WERI-Rb-1 (cell line): ENCODE data around the gene ITPR1.

Experiments
- DNase-seq: peaks from one replicate; pipeline ENCODE4 v3.0.0-alpha.2; 2020
- H3K27ac ChIP-seq: fragments of 250-450 bp; sonication (Bioruptor Pico); 2 replicates; pipeline ENCODE4 v1.5.1; 2020; ENCODE audit warnings: mild to moderate bottlenecking, moderate library complexity
- H3K27me3 ChIP-seq: fragments of 250-450 bp; sonication (Bioruptor Pico); 2 replicates; pipeline ENCODE4 v1.5.1; 2021; ENCODE audit warnings: mild to moderate bottlenecking, low read depth, moderate library complexity; ENCODE audit not compliant: insufficient read depth, severe bottlenecking
- H3K36me3 ChIP-seq: fragments of 250-450 bp; sonication (Bioruptor Pico); 2 replicates; pipeline ENCODE4 v1.5.1; 2020; ENCODE audit warnings: mild to moderate bottlenecking, moderate library complexity
- H3K4me3 ChIP-seq: 2 replicates; pipeline ENCODE4 v1.5.1; 2011; ENCODE audit warnings: low read depth, mild to moderate bottlenecking, control low read depth, low read length
- H3K9me3 ChIP-seq: fragments of 250-450 bp; sonication (Bioruptor Pico); 2 replicates; pipeline ENCODE4 v1.5.1; 2021; ENCODE audit warnings: mild to moderate bottlenecking, moderate library complexity; ENCODE audit not compliant: severe bottlenecking
- CTCF ChIP-seq: IDR thresholded peaks from 2 replicates; pipeline ENCODE4 v1.5.1; 2011; ENCODE audit warnings: low read depth, mild to moderate bottlenecking, control low read depth, inconsistent platforms, low read length

The ITPR1 gene

GRCh38 chr3:4800595-4800994 is 307.4 kb downstream of the ITPR1 start:
- TF ChIP-seq CTCF, result no peak
- H3K4me3 ChIP-seq, result no peak overlapping the region
- no peak overlapping the region for H3K27ac ChIP-seq
- peaks cover 13% of the 10 kb centered on the region for H3K9me3 ChIP-seq
- DNase-seq, result no peak
- no peaks in the 10 kb centered on the region for H3K36me3 ChIP-seq
- no peaks in the 10 kb centered on the region for H3K27me3 ChIP-seq

GRCh38 chr3:4801892-4802291 is 308.7 kb downstream of the ITPR1 start:
- TF ChIP-seq CTCF, result no peak
- no peak for DNase-seq

GRCh38 chr3:4802903-4803302 is 309.8 kb downstream of the ITPR1 start:
- H3K27me3 ChIP-seq, result no peaks in the 10 kb centered on the region
- no peak for TF ChIP-seq CTCF
- H3K27ac ChIP-seq, result no peak overlapping the region
- H3K4me3 ChIP-seq, result no peak overlapping the region
- H3K36me3 ChIP-seq, result no peaks in the 10 kb centered on the region
- DNase-seq, result no peak
- no peaks in the 10 kb centered on the region for H3K9me3 ChIP-seq

More at GRCh38 chr3:4801892-4802291, 308.7 kb downstream of the ITPR1 start:
- no peak overlapping the region for H3K27ac ChIP-seq
- H3K27me3 ChIP-seq, result no peaks in the 10 kb centered on the region
- peaks cover 7% of the 10 kb centered on the region for H3K9me3 ChIP-seq
- no peaks in the 10 kb centered on the region for H3K36me3 ChIP-seq
- H3K4me3 ChIP-seq, result no peak overlapping the region

GRCh38 chr3:4804161-4805058 is 311.3 kb downstream of the ITPR1 start:
- no peaks in the 10 kb centered on the region for H3K36me3 ChIP-seq
- H3K4me3 ChIP-seq, result no peak overlapping the region
- no peak for DNase-seq
- no peaks in the 10 kb centered on the region for H3K27me3 ChIP-seq
- TF ChIP-seq CTCF, result no peak
- H3K27ac ChIP-seq, result no peak overlapping the region
- no peaks in the 10 kb centered on the region for H3K9me3 ChIP-seq

- H3K9me3 ChIP-seq, result no peaks in the 10 kb centered on the region
- DNase-seq, result no peak
- TF ChIP-seq CTCF, result no peak
- H3K36me3 ChIP-seq, result no peaks in the 10 kb centered on the region
- H3K27ac ChIP-seq, result no peak overlapping the region
- no peaks in the 10 kb centered on the region for H3K27me3 ChIP-seq
- H3K4me3 ChIP-seq, result no peak overlapping the region
Measured at GRCh38 chr3:4805662-4806061, 312.5 kb downstream of the ITPR1 start.
